HEK293 (cell line): ENCODE data around the gene INPP4B.

Source experiments
- CTCF ChIA-PET: fragments of 350-600 bp; formaldehyde crosslinking; extraction: SDS; loops from one replicate; lab custom pipeline; 2021; ENCODE audit warnings: antibody characterized with exemption; lab: Yijun Ruan, JAX
- POLR2A ChIA-PET: fragments of 300-600 bp; formaldehyde crosslinking; extraction: SDS; loops from one replicate; lab custom pipeline; 2020; ENCODE audit warnings: antibody characterized with exemption, inconsistent platforms; lab: Yijun Ruan, JAX
- H3K27ac ChIP-seq: fragments of 200-500 bp; sonication (Bioruptor generic); 2 replicates; pipeline ENCODE4 v1.5.1; 2014; ENCODE audit warnings: low read depth, low read length, control low read depth, inconsistent platforms; ENCODE audit errors: extremely low read depth
- H3K36me3 ChIP-seq, 2 experiments: fragments of 200-500 bp in 1 of 2; sonication (Bioruptor generic) in 1 of 2; 1 replicate in 1 of 2; 2 replicates in 1 of 2; pipeline ENCODE4 v1.5.1; 2014 to 2017; ENCODE audit warnings: inconsistent platforms in 2 of 2, low read length in 2 of 2; ENCODE audit not compliant: control insufficient read depth in 2 of 2, insufficient read depth in 1 of 2
- H3K4me1 ChIP-seq: fragments of 200-500 bp; sonication (Bioruptor generic); 2 replicates; pipeline ENCODE4 v1.5.1; 2014; ENCODE audit warnings: mild to moderate bottlenecking, low read length, inconsistent platforms; ENCODE audit not compliant: control insufficient read depth, insufficient read depth
- H3K4me3 ChIP-seq: 2 replicates; pipeline ENCODE4 v1.5.1; 2011; ENCODE audit warnings: low read depth, mild to moderate bottlenecking, control low read depth, low read length, moderate library complexity
- H3K9me3 ChIP-seq: fragments of 200-500 bp; sonication (Bioruptor generic); 2 replicates; pipeline ENCODE4 v1.5.1; 2014; ENCODE audit warnings: low read depth, low read length, inconsistent platforms; ENCODE audit not compliant: control insufficient read depth, insufficient read depth
- CTCF ChIP-seq: fragments of 450-650 bp; formaldehyde crosslinking; IDR thresholded peaks from 2 replicates; pipeline ENCODE4 v1.5.1; 2016; ENCODE audit warnings: missing biosample characterization, missing genetic modification characterization
- EGR2 ChIP-seq: fragments of 450-650 bp; formaldehyde crosslinking; IDR thresholded peaks from 2 replicates; pipeline ENCODE4 v1.5.1; 2016; ENCODE audit warnings: low read depth, missing biosample characterization, missing genetic modification characterization
- KLF7 ChIP-seq: fragments of 450-650 bp; formaldehyde crosslinking; IDR thresholded peaks from 2 replicates; pipeline ENCODE4 v1.5.1; 2016; ENCODE audit warnings: missing biosample characterization, missing genetic modification characterization, borderline replicate concordance
- MEIS1 ChIP-seq: sonication (generic); formaldehyde crosslinking; IDR thresholded peaks from 2 replicates; pipeline ENCODE4 v1.8.1; 2022; ENCODE audit warnings: missing genetic modification reagents, mild to moderate bottlenecking, borderline replicate concordance
- PATZ1 ChIP-seq: fragments of 450-650 bp; formaldehyde crosslinking; IDR thresholded peaks from 2 replicates; pipeline ENCODE4 v1.5.1; 2016; ENCODE audit warnings: missing biosample characterization, missing genetic modification characterization
- PRDM6 ChIP-seq: fragments of 450-650 bp; formaldehyde crosslinking; IDR thresholded peaks from 2 replicates; pipeline ENCODE4 v1.5.1; 2017; ENCODE audit warnings: missing biosample characterization, missing genetic modification characterization
- ZBTB7A ChIP-seq: fragments of 450-650 bp; formaldehyde crosslinking; IDR thresholded peaks from 2 replicates; pipeline ENCODE4 v1.5.1; 2016; ENCODE audit warnings: low read depth, missing biosample characterization, missing genetic modification characterization
- ZFP3 ChIP-seq: fragments of 450-650 bp; formaldehyde crosslinking; IDR thresholded peaks from 2 replicates; pipeline ENCODE4 v1.5.1; 2016; ENCODE audit warnings: low read depth, missing biosample characterization, missing genetic modification characterization
- ZNF121 ChIP-seq: fragments of 450-650 bp; formaldehyde crosslinking; IDR thresholded peaks from 2 replicates; pipeline ENCODE4 v1.5.1; 2016; ENCODE audit warnings: missing biosample characterization, missing genetic modification characterization
- ZNF184 ChIP-seq: fragments of 450-650 bp; IDR thresholded peaks from 2 replicates; pipeline ENCODE4 v1.5.1; 2018; ENCODE audit warnings: missing biosample characterization, mild to moderate bottlenecking, missing genetic modification characterization
- ZNF223 ChIP-seq: fragments of 450-650 bp; formaldehyde crosslinking; IDR thresholded peaks from 2 replicates; pipeline ENCODE4 v1.5.1; 2016; ENCODE audit warnings: missing biosample characterization, missing genetic modification characterization
- ZNF274 ChIP-seq, 2 experiments: fragments of 200-500 bp in 1 of 2; fragments of 450-650 bp in 1 of 2; sonication (Bioruptor generic) in 1 of 2; formaldehyde crosslinking in 1 of 2; IDR thresholded peaks; 2 replicates each; pipeline versions ENCODE4 v1.5.1 to v1.6.1; 2014 to 2016; ENCODE audit warnings: borderline replicate concordance in 1 of 2, inconsistent platforms in 1 of 2, low read length in 1 of 2, missing biosample characterization in 1 of 2, missing genetic modification characterization in 1 of 2
- ZNF280C ChIP-seq: fragments of 450-650 bp; formaldehyde crosslinking; IDR thresholded peaks from 2 replicates; pipeline ENCODE4 v1.5.1; 2016; ENCODE audit warnings: missing biosample characterization, missing genetic modification characterization
- ZNF302 ChIP-seq: fragments of 450-650 bp; formaldehyde crosslinking; IDR thresholded peaks from 2 replicates; pipeline ENCODE4 v1.5.1; 2016; ENCODE audit warnings: missing biosample characterization, missing genetic modification characterization, low read depth
- ZNF488 ChIP-seq: fragments of 450-650 bp; formaldehyde crosslinking; IDR thresholded peaks from 2 replicates; pipeline ENCODE4 v1.5.1; 2016; ENCODE audit warnings: missing biosample characterization, missing genetic modification characterization
- ZNF596 ChIP-seq: fragments of 450-650 bp; IDR thresholded peaks from 2 replicates; pipeline ENCODE4 v1.5.0; 2018; ENCODE audit warnings: missing biosample characterization, mild to moderate bottlenecking, missing genetic modification characterization, moderate library complexity
- ZNF624 ChIP-seq: fragments of 450-650 bp; formaldehyde crosslinking; IDR thresholded peaks from 2 replicates; pipeline ENCODE4 v1.5.1; 2017; ENCODE audit warnings: missing biosample characterization, missing genetic modification characterization
- ZNF707 ChIP-seq: fragments of 450-650 bp; formaldehyde crosslinking; IDR thresholded peaks from 2 replicates; pipeline ENCODE4 v1.5.1; 2016; ENCODE audit warnings: missing biosample characterization, missing genetic modification characterization
- ZNF76 ChIP-seq: fragments of 450-650 bp; formaldehyde crosslinking; IDR thresholded peaks from 2 replicates; pipeline ENCODE4; 2016; ENCODE audit warnings: low read depth, missing biosample characterization, missing genetic modification characterization, borderline replicate concordance
- ZNF776 ChIP-seq: fragments of 450-650 bp; formaldehyde crosslinking; IDR thresholded peaks from 2 replicates; pipeline ENCODE4 v1.5.0; 2017; ENCODE audit warnings: missing biosample characterization, missing genetic modification characterization, borderline replicate concordance
- ZNF777 ChIP-seq: fragments of 450-650 bp; formaldehyde crosslinking; IDR thresholded peaks from 2 replicates; pipeline ENCODE4 v1.5.1; 2017; ENCODE audit warnings: missing biosample characterization, missing genetic modification characterization, borderline replicate concordance
- ZSCAN16 ChIP-seq: fragments of 450-650 bp; formaldehyde crosslinking; IDR thresholded peaks from 2 replicates; pipeline ENCODE4 v1.5.1; 2016; ENCODE audit warnings: missing biosample characterization, missing genetic modification characterization
- ZSCAN30 ChIP-seq: fragments of 450-650 bp; IDR thresholded peaks from 2 replicates; pipeline ENCODE4 v1.5.1; 2018; ENCODE audit warnings: missing biosample characterization, mild to moderate bottlenecking, missing genetic modification characterization, moderate library complexity

INPP4B gene

GRCh38 chr4:142778900-142779299 lies 67.2 kb downstream of the INPP4B start:
- no peaks in the 10 kb centered on the region for H3K36me3 ChIP-seq
- no peak overlapping the region for H3K27ac ChIP-seq
- H3K4me3 ChIP-seq, result no peak overlapping the region
- no peak for TF ChIP-seq ZNF223
- no peaks in the 10 kb centered on the region for H3K4me1 ChIP-seq
- POLR2A ChIA-PET, result no interaction called here
- H3K9me3 ChIP-seq, result no peaks in the 10 kb centered on the region
- CTCF ChIA-PET, result no interaction called here

- Histone ChIP-seq H3K4me3 (no peak overlapping the region), H3K9me3 (no peaks in the 10 kb centered on the region), H3K4me1 (no peaks in the 10 kb centered on the region), H3K36me3 (no peaks in the 10 kb centered on the region)
- ChIA-PET POLR2A (no interaction called here), CTCF (no interaction called here)
- TF ChIP-seq ZNF776 (tag by site-specific recombination) (no peak), ZFP3 (no peak), ZSCAN30 (tag by site-specific recombination) (no peak), ZNF777 (tag by site-specific recombination) (no peak), ZNF76 (tag by site-specific recombination) (no peak), ZSCAN16 (tag by site-specific recombination) (no peak), ZNF280C (tag by site-specific recombination) (no peak), KLF7 (tag by site-specific recombination) (no peak), MEIS1 (CRISPR knock-in tag) (no peak), ZNF302 (no peak), ZNF184 (tag by site-specific recombination) (no peak), ZNF121 (no peak), ZNF488 (tag by site-specific recombination) (no peak), ZNF624 (tag by site-specific recombination) (no peak), PRDM6 (tag by site-specific recombination) (no peak)
- TF ChIP-seq, all 188 proteins: peak for 0
- H3K27ac ChIP-seq, result no peak overlapping the region
Measured at GRCh38 chr4:142778430-142778829, 67.7 kb downstream of the INPP4B start.

GRCh38 chr4:142777045-142777743 lies 68.9 kb downstream of the INPP4B start:
- Histone ChIP-seq H3K27ac (no peak overlapping the region), H3K9me3 (no peaks in the 10 kb centered on the region), H3K4me1 (no peaks in the 10 kb centered on the region), H3K4me3 (no peak overlapping the region), H3K36me3 (no peaks in the 10 kb centered on the region)
- POLR2A ChIA-PET, result no interaction called here
- CTCF ChIA-PET, result no interaction called here
- TF ChIP-seq ZBTB7A (tag by site-specific recombination) (no peak), ZNF596 (tag by site-specific recombination) (no peak), ZNF184 (tag by site-specific recombination) (no peak), EGR2 (tag by site-specific recombination) (no peak), PATZ1 (no peak), ZNF274 (IDR thresholded peaks at IDR 0.05; ENCODE audit: low read length) (no peak), ZNF274 (tag by site-specific recombination; IDR thresholded peaks at IDR 0.05; ENCODE audit: borderline replicate concordance) (no peak), ZNF707 (tag by site-specific recombination) (no peak), CTCF (tag by site-specific recombination) (no peak)
